NCI-H82 (cell line): ENCODE data around the gene SDC3.
A peak's percentile ranks its signal among the peaks of the same experiment; 100 is the strongest.
"Not testable (repeated sequence)": the region's sequence is repeated elsewhere in the genome, so short reads cannot be mapped to it uniquely, and the experiment has no call there.

Source experiments
- DNase-seq: peaks from one replicate; lab custom pipeline; 2025; lab: John Stamatoyannopoulos, UW

Gene SDC3, protein sequence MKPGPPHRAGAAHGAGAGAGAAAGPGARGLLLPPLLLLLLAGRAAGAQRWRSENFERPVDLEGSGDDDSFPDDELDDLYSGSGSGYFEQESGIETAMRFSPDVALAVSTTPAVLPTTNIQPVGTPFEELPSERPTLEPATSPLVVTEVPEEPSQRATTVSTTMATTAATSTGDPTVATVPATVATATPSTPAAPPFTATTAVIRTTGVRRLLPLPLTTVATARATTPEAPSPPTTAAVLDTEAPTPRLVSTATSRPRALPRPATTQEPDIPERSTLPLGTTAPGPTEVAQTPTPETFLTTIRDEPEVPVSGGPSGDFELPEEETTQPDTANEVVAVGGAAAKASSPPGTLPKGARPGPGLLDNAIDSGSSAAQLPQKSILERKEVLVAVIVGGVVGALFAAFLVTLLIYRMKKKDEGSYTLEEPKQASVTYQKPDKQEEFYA

DNA sequence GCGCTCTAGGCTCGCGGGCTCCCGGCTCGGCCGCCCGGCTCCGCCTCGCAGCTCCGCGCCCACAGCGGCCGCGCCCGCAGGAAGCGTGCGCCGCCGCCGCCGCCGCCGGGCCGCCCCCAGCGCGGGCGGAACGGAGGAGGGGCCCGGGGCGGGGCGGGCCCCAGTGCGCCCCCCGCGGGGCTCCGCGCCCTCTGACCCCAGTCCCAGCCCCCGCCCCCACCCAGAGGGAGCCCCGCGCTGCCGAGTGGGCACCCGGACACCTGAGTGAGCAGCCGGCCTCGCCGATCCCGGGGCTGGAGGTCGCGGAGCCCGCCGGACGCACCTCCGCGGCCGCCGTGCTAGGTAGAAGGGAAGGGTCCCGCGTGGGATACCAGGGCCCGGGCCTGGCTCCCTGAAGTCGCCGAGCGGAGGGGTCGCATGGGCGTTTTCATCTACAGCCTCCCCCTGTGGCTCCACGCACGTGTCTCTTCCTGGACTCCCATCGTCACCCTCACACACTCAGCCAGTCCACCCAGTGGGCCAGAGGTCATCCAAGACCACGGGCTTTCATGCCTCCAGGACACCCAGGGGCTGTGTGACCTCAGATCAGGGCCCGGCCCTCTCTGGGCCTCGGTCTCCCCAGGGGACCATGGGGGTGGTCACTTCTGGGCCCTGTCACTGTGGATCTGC is at the start of gene SDC3:
Gene SDC3 (minus strand): TSS at position 63 of the 669 bp plus-strand sequence. CDS start 172 bp downstream, outside the sequence.
- DNase-seq = no peak

DNA sequence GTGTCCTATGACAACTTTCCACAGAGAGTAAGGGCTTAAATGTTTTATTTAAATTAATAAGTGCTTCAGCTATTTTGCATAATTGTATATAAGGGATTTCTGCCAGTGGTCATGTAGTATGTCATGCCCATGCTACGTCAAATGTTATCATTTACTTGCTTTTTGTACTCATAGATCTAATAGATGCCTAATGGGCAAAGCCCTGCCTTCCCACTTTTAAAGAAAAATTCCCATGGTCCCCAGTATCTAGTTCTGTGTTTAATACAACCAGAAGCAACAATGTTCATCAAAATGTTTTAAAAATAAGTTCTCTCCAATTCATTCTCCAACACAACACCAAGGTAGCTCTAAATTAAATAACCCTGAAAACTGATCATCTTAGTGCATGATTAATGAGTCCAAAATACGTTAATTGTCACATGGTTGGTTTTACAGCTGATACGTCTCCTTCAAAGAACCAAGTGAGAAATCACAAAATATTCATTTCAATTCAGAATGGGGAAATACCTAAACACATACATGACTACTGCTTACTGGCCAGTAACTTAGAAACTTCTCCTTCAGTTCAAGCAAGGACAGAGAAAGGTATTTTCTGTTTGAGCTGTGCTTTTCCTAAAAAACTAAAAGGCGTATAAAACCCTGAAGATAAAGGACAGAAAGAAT is 49.1 kb upstream of the SDC3 start:
- DNase-seq = no peak

DNA sequence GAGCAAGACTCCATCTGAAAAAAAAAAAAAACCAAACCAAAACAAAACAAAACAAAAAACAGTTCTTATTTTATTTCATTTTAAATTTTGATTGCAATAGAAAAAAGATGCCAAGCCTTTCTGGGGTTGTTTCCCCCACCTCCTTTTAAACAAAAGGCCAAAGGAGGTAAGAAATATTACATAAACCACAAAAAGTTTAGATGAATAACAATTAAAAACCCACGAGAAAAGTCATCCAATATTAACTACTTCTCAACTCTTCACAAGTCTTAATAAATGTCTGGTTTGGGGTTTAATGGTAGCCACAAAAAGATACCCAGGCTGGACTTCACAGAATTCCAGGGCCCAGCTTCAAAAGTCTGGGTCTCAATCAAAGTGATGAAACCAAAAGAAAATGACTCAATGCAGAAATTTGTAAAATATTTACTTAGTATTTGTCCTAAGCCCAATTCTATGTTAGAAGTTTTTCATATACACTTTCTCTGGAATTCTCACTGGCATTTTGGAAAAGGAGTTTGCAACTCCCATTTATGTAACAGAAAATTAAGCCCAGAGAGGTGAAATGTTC is 47.0 kb upstream of the SDC3 start:
- no peak for DNase-seq

DNA sequence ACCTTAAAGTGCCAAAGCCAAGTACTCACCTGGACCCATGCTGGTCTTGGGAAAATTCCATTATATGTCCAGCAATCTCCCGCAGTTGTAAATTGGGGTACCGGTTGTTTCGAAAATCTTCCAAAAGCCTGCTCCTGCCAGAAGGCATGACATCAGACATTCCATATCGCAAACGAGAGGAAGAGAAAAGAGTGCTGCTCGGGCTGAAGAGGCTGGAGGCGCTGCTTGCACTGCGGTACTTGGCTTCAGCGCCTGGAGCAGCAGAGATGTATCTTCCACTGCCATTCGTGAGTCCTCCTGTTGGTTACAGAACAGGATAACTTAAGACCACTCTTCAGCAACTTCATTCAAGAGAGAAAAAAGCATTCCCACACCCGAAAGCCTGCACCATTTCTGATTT is 45.1 kb upstream of the SDC3 start:
- no peak for DNase-seq

DNA sequence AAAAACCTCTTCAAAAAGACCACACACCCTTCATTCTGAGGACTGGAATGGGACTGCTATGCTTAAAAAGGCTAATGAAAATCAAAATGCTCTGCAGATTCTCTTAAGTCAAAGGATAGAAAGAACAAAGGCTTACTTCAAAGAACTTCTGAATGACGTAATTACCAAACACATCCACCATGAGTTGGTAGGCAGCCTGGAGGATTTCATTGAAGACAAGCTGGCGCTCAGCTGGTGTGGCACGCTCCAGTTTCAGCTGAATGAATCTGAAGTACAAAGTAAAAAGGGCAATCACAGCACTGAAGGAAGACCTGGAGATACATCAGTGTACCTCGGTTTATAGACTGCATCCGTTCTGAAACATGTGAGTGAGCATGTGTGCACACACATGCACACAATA is 43.5 kb upstream of the SDC3 start:
- no peak for DNase-seq

DNA sequence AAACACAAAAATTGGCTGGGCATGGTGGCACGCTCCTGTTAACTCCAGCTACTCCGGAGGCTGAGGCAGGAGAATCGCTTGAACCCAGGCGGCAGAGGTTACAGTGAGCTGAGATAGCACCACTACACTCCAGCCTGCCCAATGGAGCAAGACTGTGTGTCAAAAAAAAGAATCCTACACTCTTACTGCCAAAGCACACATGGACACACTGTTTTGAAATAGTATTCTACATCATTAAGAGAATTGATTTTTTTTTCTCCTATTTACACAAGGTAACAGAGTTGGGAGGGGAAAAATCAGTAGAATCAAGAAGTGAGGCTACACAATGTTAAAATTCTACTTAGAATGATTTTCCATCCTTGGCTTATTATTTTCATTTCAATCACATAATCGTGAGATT is 42.1 kb upstream of the SDC3 start:
- no peak for DNase-seq

DNA sequence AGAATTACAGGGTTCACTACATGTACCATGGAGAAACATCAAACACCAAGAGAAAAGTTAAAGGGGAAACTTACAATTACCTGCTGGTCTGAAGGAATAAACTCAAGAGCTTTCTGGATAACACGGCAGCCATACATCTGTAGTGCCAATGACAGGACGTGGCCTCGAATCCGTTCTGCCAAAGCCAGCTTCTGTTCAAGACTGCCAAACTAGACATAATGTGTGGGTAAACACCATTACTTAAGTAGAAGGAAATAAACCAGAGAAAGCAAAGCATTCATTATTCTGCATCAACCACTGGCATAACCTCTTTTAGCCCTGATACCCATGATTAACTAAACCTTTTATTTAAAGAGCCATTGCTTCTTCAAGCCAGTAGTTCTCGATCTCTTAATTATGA is 41.5 kb upstream of the SDC3 start:
- no peak for DNase-seq

DNA sequence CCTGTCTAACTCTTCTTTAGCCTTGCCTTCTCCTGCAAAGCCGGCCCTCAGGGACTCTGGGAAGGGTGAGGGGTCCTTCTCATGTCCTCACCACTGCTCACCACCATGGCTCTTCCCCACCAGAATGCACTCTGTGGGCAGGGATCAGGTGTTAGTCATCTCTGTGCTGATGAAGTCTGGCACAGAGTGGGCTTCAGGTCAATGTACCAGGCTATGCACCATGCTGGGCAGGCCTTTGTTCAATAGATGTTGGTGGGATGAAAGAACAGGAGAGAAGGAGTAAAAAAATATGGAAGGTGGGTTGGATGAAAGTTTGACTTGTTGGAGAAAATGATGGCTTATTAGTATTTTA is 40.9 kb upstream of the SDC3 start:
- DNase-seq = not testable (repeated sequence)

DNA sequence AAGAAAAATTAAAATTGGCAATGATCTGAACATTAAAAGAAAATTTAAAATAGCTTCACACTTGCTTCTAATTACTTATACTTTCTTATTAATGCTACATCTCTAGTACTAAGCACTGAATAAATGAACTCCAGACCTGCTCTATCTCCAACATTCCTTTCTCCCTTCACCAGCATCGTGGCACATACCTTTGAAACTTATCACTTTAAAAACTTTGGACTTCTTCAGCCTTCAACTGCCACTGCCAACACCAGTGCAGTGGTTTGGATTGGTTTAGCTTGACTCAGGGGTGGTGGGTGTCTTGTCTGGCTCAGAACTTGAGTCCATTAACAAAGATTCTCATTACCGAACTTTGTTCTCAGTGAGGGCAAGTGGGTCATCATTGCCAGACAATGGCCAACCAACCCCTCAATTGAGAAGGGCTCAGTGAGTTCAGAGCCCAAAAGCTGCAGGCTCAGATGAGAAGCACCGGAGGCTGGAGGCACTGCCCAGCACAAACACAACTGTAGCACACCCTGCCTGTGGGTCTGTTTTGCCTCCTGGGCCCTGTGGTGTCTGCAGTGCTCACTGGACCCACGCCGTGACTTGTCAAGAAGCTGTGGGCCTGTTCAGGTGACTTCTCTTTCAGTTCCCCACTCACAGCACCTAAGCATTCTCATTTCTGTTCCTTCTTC is 40.4 kb upstream of the SDC3 start:
- DNase-seq = not testable (repeated sequence)

DNA sequence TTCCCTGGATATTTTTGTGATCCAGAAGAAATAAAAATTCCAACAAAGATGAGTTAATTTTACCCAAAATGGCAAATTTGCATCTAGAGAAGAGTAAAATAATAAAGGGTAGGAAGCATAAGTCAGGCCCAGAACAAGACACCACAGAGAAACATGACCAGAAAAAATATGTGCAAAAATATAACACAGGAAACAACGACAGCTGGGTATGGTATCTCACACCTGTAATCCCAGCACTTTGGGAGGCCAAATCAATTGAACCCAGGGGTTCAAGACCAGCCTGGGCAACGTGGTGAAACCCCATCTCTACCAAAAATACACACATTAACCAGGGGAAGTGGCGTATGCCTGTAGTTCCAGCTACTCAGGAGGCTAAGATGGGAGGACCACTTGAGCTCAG is 39.7 kb upstream of the SDC3 start:
- no peak for DNase-seq

DNA sequence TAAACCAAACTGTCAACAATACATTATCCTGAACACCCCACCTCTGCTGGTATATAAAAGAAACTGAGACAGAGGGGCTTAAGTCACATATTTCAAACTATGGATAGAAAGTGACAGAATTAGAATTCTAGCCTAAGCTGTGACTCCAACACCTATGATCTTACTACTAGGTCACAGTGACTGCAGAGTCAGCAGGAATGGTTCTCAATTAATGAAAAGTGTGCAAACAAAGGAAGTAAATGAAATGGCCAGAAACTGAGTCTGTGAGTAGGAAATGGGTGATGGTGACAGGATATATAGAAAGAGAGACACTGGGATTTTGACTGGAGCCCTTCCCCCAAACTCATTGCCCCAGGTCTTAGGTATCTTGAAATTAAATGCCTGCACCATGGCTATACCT is 38.7 kb upstream of the SDC3 start:
- DNase-seq = no peak

DNA sequence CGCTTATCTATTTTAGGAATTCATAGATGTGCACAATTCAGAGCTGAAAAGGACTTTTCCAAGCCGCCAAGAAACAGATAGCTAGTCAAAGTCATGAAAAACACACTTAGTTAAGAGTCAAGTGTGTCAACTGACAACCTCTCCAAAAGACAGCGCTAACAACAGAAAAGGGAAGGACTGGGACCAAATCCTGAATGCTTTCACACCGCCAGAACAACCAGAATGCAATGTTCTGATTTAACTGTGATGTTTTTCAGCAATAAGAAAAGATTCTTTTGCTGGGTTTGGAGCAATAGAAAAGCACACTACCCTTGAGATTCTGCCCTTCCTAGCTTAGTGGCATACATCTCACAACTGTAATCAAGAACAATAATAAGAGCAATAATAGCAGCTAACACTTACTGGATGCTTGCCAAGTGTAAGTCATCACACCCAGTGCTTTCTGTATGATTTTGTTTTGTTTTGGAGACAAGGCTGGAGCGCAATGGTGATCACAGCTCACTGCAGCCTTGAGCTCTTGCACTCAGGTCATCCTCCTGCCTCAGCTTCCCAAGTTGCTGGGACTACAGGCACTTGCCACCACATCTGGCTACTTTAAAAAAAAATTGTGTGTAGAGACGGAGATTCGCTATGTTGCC is 33.9 kb upstream of the SDC3 start:
- no peak for DNase-seq

DNA sequence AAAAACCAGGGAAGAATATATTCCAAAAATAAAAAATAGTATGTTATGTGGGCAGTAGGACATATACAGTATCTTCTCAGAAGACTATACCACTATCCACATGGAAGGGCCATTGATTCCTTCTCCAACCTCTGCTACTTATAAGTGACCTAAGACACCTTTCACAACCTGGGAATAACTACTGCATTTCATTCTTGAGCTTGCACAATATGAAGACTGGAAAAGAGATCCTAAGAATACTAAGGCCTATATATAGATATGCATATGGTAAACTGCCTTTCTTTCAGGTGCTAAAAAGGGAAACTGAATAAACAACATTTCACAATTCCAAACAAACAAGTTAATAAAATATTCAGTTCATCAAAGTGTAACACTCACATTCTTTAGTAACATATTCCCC is 32.0 kb upstream of the SDC3 start:
- no peak for DNase-seq

DNA sequence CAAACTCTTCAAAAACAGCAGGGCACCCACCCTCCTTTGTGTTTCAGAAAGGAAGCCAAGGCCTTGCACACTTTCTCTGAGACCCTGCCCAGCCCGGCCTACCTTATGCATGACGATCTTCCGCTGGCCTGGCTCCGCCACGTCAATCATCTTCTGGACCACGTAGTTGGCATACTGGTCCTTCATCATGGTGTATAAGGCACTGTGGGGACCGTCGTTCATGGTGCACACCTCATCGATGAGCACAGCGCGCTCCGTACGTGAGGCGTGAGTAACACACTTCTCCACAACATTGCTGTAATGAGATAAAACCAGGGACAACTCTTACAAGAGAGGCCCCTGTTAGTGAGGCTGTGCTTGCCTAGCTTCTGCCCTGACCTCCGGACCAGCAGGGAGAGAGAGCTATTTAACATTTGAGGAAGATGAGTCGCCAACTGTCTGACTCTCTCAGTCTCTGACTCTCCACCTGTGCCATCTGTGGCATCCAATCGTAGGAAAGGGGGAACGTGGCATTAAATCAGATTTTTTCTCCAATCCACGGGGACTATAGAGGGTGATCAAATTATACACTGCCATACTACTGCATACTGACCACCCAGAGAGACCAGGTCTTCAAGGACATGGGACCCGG is 28.1 kb upstream of the SDC3 start:
- DNase-seq = no peak

DNA sequence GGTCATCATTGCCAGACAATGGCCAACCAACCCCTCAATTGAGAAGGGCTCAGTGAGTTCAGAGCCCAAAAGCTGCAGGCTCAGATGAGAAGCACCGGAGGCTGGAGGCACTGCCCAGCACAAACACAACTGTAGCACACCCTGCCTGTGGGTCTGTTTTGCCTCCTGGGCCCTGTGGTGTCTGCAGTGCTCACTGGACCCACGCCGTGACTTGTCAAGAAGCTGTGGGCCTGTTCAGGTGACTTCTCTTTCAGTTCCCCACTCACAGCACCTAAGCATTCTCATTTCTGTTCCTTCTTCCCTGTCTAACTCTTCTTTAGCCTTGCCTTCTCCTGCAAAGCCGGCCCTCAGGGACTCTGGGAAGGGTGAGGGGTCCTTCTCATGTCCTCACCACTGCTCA is 27.2 kb upstream of the SDC3 start:
- DNase-seq = not testable (repeated sequence)

DNA sequence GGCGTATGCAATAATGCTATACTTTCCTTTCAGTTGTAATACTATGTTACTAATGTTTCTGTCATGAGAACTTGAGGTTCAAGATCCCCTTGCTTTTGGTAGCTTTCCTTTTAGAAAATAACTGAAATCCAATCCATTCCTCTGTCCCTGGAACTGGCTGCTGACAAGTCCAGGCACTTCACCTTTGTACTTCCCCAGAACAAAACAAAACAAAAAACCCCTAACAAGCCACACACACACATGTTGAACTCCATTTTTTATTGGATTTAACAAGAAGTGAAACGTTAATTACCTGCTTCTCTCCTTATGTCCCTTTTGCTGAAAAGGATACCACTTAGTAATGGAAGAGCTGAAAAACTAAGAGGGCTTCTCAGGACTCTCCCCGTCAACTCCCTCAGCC is 26.1 kb upstream of the SDC3 start:
- DNase-seq = no peak

DNA sequence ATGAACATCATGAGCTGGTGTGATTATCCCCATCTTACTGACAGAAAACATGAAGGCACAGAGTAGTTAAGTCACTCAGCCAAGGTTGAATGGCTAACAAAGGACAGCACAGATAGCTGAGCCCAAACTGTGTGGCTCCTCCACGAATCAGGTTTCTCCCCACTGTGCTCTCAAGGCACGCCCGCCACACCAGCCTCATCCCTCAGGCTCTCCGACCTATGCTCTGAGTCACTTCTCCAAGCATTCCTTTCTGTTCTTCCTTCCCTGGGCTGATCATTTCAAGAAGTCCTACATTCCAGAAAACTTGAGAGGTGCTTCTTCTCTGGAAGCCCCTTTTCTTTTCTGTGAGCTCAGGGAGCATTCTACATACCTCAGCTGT is 25.3 kb upstream of the SDC3 start:
- DNase-seq = no peak

DNA sequence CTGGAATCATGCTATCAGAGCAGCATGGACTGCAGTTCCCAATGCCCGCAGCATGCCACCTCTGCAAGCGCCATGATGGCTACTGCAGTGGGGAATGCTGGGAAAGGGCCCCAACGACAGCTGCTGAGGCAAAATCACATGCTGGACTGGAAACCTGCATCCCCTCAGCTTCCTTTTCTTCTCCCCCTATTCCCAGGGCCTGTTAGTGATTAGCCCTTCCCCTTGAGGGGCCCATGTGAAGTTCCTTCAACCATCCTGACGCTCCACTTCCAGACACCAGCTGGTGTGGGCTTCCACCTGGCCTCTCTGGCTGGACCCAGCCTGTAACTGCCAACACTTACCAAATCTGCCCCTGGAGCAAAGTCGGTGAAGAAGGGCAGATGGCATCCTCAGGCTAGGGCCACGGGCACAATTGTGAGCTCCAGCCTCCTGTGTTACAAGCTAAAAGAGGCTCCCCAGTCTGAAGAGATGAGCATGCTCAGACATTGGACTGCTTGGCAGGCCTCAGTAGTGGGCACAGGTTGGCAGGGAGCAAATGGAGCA is 22.1 kb upstream of the SDC3 start:
- peak; percentile 60 for DNase-seq

DNA sequence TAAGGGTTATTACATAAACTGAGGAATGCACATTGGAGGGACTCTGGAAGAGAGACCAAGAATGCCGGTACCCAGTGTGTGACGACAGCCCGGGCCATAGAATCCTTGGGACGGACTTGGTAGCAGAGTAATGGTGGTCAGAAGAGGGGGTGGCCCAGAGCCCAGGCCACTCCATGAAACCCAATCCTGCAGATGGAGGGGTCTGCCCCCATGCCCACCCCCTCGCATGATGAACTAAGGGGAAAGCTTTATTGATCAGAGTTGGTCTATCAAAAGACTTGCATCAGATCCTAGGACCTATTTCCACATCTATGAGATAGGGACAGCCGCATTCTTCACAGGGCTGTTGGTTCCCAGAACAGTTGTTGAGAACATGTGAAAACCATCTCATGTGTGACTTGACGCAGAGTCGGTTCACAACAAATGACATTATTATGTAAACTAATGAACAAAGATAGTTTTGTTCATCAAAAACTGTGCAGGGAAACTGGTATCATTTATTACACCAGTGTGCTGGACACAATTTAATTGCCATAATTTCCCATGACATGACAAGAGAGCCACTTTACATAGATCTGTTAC is 21.5 kb upstream of the SDC3 start:
- no peak for DNase-seq

DNA sequence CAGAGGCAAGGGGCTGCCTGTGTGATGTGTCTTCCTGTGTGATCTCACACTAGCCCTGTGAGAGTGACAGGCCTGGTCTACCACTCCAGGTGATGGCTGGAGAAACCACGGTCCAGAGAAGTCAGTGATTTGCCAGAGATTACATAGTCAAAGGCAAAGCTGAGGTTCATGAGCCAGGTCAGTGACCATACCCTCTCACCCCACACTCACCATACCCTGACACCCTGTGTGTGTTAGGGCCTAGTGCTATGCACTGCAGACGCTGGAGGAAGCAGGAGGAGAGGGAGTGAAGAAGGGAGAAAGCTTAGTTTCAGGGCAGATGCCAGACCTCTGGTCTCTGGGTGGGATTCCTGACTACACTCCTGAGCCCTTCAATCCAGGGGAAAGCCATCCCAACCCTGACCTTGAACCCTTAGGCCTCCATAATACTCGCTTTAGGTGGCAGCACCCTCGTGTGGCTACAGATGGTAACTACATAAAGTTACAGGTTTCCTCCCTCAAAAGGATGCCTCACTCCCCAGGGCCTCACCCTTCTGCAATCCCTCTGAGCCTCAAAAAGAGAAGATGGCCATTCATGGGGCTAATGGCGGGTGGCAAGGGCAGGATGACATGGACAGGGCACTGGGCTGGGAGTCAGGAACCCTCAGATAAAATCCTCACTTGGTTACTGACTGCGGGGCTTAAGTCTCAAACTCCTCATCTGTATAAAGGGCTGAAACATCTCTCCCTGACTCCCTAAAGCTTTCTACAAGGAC is 20.8 kb upstream of the SDC3 start:
- DNase-seq = peak; percentile 81
